GM19467 (cell line): ENCODE results near the gene PDIA6.
"Not testable (repeated sequence)": the region's sequence is repeated elsewhere in the genome, so short reads cannot be mapped to it uniquely, and the experiment has no call there.

Experiments used
- ATAC-seq: cut with Tn5 transposase; IDR thresholded peaks from one replicate; pipeline ENCODE4 v1.9.1; 2021; ENCODE audit warnings: mild to moderate bottlenecking, moderate library complexity; ENCODE audit not compliant: unreplicated experiment

Gene PDIA6

DNA sequence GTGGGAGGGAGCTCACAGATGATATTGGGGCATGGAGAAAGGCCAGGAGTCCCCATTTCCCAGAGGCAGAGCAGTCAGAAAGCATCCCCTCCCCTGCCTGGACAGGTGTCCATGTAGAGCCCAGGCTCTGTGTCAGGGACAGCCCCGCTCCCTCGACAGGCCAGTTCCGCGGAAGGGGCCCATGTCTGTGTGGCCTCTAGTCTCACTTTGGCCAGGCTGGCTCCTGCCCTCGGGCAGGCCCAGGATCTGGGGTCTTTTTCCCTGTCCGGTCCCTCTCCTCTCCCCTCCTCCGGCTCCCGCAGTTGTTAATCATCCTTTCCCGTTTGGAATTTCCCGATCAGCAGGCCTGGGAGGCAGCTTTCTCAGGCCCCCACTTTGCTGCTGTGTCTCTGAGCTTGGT, 20.4 kb upstream of the PDIA6 start:
- no peak for ATAC-seq

DNA sequence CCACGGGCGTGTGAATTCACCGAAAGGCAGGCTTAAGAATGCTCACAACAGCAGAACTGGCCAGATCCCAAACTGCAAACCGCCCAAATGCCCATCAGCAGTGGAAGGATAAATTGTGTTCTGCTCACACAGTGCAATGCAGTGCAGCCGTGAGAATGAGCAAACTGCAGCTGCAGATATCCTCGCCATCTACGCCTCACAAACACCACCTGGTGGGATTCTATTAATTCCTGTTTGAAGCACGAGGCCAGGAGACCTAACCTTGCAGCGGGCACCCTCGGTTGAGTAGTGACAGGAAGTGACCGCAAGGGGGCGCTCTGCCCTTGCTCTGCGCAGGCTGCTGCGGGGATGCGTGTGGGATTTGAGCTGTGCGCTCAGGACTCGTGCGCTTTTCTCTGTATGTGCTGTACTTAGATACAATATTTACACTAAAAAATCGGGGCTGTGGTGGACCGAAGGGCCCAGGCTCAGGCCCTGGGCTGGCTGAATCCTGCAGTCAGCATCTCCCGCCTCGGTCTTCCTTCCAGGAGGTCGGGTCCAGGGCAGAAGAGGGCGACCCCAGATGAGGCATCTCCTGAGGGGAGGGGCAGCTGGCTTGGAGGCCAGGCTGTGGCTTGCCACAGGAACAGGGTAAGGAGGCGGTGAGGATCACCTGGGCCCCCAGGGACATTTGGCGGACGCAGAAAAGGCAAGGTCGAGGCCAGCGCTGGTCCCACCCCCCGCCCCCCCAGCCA, 19.8 kb upstream of the PDIA6 start:
- ATAC-seq, result no peak

DNA sequence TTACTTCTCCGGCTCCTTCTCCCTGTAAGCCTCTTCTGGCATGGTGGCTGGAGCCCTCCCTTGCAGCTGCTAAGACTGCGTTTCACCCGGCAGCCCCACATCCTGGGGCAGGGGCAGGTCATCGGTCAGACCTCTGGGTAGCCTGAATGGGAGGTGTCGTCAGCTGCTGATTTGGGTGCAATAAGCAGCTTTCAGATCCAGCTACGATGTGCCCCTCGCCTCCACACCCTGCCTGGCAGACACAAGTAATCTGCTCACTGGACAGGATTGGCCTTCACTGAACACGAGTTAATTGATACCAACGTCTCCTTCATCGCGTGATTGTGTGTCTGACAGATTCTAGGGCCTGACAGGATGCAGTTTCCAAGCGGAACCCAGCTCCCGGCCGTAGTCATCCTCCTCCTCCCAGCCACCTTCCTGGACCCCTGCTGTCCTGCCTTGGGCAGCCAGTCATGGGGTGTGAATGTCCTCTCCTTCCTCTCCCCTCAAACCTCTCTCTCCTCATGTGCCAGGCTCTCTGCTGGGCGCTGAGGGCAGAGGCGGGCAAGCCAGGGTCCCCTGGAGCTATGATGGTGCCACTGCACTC, 18.9 kb upstream of the PDIA6 start:
- ATAC-seq, result no peak

DNA sequence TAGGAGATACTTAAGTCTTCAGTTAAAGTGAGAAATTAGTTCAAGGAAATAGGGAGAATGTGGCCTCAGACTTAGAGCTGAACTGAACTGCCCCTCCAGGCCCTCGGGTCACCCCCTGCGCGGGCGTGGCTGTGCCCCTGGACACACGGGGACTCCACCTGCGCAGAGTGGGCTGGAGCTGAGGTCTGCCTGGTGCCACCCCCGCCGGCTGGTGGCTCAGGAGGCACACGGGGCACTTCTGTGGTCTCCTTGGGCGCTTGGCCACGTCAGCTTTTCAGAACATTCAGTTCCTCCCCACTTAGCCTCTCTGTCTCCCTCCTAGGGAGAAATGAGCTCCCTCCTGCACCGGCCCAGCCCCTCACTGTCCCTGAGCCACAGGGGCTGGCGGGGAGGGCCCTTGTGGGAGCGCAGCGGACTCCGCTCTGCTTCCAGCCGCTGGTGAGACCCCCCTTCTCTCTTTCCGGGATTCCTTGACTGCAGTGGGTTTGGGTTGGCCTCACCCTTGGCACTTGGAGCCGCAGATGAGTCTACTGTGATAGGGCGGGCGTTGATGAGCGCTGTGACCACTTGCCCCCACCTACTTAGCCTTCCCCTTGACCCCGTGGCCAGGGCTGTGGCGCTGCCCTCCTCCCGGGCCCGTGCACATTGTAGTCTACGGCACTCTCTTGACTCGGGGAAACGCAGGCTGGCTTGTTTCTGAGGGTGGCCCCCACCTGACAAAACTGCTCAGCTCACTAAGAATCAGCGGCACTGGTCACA, 18.2 kb upstream of the PDIA6 start:
- no peak for ATAC-seq

DNA sequence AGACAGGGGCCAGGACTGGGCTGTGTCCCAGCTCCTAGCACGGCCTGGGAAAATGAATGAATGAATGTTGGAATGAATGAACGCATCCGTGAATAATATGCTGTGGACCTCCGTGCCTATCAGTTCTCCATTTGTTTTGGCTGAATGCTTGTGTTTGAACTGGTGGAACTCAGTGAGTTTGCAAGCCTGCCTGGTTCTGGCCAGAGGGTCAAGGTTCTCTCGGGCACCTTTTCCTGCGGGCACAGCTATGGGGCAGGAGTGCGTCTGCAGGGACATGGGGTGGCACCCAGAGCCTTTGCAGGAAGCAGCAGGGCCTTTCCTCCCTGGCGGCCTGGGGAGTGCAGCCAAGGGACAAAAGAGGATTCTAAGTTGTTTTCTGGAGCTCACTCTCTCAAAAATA, 17.6 kb upstream of the PDIA6 start:
- no peak for ATAC-seq

DNA sequence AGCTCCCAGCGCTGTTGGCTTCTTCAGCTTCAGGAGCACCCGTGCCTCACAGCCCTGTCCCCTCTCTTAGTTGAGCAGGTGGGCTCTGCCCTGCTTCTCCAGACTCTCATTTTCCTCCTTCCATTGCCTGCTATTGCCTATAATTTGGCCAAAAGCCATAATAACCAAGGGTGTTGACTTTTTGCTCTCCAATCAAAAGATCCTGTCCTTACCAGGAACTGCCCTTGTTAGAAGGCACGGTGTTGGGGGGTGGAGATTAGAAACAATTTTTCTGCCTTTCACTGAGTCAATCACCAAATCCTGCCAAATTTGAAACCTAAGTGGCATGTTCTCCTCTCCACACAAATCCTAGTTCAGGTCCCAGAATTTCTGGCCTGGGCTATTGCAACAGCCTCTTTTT, 16.7 kb upstream of the PDIA6 start:
- no peak for ATAC-seq

DNA sequence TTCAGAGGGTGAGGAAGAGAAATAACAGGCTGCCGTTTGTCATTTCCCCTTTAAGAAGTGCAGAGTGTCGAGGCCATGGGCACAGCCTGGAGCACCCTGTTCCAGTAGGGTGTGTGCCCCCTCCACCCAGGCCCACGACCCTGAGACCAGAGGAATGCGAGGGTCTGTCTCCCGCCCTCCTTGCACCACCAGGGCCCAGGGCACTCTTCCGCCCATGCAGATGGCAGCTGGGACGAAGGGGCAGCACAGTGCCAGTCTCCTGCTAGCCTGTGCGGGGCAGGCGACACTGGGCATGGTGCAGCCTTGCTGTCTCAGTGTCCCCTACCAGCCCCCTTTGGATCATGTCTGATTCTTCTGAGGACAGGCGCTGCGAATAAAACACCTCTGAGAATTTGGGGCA, 15.8 kb upstream of the PDIA6 start:
- no peak for ATAC-seq

DNA sequence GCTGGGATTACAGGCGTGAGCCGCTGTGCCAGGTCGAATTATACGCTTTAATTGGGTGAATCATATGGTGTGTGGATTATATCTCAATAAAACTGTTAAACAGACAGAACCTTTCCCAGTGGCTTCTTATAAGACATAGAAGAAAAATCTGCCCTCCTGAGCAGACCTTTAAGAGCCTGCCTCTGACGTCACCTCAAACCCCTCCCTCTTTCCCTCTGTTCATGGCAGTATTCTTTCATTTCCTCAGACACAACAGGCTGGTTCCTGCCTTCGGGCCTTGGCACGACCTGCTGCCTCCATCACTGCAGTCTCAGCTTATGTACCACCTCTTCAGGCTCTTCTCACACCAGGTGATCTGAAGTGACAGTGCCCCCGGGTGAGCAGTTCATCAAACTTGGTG, 14.0 kb upstream of the PDIA6 start:
- ATAC-seq, result no peak

DNA sequence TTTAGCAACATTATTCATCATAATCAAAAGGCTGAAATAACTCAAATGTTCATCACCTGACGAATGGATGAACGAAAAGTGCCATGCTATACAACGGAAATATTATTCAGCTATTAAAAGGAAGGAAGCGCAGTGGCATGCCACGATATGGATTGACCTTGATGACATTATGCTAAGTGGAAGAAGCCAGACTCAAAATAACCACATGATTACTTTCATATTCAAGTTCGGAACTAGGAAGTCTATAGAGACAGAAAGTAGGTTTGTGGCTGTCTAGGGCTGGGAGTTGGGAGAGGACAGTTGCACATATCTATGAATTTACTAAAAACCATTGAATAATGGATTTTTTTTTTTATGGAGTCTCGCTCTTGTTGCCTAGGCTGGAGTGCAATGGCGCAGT, 13.4 kb upstream of the PDIA6 start:
- no peak for ATAC-seq

DNA sequence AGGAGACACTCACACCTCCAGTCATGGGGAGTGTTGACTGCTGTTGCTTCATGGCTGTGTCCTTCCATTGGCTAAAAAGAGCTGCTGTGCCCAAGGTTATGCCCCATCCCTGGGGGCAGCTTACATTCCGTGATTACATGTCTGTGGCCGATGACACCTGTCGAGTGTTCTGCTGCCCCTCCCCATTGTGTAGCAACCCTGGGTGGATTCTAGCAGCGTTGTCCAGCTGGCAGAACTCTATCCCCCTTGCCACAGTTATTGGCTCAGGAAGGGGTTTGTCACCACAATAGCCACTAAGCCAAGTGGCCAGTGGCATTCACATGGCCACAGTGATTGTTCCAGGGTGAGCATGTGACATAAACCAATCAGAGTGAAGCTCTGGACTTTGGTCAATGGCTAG, 11.6 kb upstream of the PDIA6 start:
- ATAC-seq, result no peak

DNA sequence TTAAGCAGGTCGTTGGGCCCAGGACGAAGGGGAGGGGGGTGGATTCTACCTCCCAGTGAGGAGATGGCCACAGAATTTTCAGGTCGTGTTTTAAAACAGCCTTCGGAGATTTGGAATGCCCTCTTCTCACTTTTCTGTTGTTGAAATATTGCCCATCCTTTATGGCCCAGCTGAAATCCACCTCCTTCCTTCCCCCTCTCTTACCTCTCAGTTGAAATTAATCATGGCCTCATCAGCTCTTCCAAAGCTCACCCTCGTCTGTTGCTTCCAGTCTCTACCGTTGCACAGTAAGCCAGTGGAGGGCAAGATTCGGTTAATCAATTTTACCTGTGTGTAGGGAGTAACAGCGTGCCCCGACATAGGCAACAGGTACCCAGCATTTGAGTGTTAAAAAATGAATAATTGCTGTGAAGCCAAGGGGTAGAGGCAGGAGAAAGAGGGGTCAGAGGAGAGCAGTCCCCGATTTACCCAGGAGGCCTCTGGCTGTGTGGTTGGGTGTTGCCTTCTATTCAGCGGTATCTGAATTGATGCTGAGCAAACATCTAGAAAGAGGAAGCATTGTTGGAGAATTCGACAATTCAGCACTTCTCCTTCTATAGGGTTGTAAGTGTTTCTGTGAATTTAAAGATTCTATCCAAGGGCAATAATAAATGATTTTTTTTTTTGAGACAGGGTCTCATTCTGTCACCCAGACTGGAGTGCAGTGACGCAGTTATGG, 8.6 kb upstream of the PDIA6 start:
- ATAC-seq, result no peak

DNA sequence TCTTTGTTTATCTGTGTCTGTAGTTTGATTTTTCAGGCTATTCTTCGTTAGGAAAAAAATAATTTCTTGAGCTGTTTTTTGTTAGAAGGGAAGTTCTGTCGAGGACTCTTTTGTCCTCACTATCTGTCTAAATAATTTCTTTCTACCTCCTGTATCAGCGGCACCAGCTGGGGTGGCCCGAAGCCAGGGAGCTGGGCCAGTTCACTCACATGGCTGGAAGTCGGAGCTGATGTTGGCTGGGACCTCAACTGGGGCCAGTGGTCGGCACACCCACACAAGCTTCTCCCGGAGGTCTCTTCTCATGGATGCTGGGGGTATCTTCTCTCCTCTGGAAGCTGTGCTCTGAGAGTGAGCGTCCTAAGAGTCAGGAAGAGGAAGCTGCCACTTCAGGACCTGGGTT, 8.0 kb upstream of the PDIA6 start:
- no peak for ATAC-seq

DNA sequence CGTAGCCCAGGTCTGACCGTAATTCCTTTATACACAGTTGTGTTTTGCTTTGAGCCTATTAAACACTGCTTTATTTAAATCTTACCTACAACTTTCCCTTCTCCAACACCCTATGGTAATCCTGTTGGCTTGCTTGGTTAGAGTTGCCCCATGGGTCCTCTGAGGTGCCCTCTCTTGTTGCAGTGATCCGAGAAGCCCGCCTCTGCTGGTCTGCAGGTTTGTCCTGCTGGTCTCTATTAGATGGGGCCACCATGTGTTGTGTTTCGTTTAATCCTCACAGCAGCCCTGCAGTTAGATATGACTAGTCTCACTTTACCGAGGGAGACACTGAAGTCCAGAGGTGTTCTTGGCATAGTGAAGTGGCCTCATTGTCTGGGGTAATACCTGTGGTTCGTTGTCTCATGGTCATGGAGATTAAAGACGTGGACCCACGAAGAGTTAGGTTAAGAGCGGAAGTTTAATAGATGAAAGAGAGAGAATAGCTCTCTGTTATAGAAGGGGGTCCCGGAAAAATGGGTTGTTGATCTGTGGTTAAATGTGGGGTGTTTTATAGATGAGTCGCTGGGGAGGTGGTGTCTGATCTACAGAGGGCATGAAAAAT, 7.2 kb upstream of the PDIA6 start:
- no peak for ATAC-seq

DNA sequence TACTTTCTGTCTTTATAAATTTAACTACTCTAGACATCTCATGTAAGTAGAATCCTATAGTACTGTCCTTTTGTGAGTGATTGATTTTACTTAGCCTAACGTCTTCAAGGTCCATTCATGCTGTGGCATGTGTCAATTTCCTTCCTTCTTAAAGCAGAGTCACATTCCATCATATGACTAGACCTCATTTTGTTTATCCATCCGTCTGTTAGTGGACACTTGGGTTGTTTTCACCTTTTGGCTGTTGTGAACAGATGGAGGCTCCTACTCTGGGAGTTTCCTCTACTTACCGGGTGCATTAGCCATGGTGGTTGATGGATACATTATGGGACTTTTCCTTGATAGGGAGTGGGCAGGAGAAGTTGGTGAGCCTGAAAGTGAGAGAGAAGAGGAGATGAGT, 6.4 kb upstream of the PDIA6 start:
- no peak for ATAC-seq

DNA sequence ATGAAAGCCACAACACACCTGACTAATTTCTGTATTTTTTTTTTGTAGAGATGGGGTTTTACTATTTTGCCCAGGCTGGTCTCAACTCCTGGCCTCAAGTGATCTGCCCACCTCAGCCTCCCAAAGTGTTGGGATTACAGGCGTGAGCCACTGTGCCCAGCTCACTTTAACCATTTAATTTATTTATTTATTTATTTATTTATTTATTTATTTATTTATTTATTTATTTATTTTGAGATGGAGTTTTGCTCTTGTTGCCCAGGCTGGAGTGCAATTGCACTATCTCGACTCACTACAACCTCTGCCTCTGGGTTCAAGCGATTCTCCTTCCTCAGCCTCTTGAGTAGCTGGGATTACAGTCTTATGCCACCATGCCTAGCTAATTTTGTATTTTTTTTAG, 5.7 kb upstream of the PDIA6 start:
- not testable (repeated sequence) for ATAC-seq

DNA sequence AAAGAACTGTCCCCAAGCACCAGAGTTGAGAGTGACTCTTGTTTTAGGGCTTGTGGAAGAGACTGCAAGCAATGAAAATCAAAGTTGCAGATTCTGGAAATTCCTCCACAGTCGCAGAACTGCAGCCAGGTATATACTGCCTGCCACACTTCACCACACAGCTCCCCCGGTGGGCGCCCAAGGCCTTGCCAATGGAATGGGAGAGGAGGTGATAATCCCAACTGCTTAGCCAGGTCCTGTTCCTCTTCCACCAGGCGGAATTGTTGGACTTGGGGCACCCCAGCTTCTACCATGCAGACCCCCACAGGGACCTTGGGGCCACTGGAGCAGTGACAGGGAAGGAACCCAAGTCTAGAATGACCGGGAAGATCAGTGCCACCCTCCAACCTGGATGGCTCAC, 4.8 kb upstream of the PDIA6 start:
- no peak for ATAC-seq

DNA sequence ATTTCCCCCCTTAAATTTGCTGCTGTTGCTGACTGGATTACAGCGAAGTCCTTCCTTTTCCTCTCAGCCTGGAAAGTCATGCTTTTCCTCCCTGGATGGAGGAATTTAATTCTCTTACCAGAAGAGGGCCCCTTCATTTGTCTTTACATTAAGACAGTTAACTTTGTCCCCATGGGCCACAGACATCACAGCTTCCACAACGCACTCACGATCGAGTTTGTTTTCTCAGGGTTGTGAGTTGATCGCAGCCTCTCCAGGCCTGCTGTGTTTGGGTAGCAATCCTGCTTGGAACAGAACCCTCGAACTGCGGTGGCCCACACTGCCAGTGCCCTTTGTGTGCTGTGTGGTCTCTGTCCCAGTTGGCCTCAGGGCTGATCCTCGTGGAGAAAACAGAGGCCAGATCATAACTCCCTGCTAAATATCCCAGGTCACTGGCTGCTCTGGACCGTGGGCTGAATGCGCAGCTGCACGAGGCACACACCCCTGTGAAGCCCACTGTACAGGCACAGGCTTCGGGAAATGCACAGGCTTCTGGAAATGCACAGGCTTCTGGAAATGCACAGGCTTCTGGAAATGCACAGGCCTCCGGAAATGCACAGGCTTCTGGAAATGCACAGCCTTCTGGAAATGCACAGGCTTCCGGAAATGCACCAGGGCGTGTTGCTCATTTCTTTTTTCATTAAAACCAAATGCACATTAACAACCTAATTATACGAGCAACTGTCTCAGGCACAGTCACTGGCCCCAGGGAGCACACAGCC, 2.2 kb upstream of the PDIA6 start:
- ATAC-seq, result no peak

DNA sequence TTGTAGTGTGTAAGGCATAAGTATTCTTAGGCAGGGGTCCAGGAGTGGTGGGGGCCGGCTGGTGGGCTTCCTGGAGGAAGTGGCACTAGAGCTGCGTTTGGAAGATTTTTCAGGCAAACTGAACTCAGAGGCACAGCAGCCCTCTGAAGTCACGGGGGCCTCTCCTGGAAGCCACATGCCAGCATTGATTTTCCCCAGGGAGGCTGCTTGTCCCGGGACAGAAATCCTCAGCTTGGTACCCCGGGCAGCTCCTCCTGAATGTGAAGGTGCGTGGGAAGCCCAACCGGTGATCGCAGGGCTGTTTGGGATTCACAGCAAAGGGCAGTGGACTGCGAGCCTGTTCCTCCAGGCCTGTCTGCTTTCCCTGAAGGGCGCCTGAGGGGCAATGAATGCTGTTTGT, 1.6 kb upstream of the PDIA6 start:
- no peak for ATAC-seq

DNA sequence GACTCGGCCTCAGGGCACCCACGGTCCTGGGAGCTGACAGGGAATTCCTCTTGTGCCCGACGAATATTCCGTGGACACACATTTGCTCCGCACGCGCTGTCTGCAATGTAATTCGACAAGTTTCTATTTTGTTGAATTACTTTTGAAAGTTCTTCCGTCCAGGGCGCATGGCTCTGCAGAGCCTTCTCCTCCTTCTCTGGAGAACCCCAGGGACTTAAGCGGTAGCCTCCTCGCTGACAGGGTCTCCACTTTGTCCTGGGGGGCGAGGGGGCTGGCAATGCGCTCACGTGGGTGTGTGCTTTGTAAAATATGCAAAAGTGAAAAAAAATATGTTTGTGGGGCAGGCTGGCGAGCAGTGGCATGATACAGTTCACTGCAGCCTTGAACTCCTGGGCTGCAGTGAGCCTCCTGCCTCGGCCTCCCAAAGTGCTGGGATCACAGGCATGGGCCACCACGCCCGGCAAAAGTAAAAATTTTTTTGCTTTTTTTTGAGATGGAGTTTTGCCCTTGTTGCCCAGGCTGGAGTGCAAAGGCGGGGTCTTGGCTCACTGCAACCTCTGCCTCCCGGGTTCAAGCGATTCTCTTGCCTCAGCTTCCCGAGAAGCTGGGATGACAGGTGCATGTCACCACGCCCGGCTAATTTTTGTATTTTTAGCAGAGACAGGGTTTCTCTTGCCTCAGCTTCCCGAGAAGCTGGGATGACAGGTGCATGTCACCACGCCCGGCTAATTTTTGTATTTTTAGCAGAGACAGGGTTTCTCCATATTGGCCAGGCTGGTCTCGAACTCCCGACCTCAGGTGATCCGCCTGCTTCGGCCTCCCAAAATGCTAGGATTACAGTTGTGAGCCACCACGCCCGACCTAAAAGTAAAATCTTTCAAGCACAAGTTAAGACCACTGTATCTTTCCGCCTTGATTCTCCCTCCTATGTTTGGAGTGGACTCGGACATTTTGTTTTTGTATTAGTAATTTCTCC, 866 bp upstream of the PDIA6 start:
- not testable (repeated sequence) for ATAC-seq
